ENCODE measurements around the gene SYT1. TPM values are rescaled to one million over a fixed set of nuclear protein-coding genes. Genes with fewer than 3 reads are reported as not detected.

Gene SYT1
- total RNA-seq, 1 experiment from 2014 or later, result 80.9 TPM

DNA sequence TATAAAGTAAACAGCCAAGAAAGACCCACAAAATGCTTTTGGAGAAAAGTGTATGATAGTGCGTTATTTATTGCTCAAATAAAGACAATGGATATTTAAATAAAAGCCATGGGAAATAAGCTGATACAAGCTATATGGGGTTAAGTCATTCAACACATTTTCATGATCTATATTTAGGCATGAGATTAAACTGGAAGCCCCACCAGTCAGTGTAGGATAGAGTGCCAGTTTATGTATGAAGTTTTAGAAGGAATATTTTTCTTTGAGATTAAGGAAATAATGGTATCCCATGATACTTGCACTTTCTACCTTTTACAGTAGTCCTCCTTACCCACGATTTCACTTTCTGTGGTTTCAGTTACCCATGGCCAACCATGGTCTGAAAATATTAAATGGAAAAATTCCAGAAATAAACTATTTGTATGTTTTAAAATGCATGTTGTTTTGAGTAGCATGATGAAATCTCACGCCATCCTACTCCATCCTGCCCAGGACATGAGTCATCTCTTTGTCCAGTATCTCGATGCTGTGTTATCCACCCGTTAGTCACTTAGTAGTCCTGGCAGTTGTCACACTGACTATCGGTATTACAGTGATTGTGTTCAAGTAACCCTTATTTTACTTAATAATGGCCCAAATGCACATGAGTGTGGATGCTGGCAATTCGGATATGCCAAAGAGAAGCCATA is 22.3 kb downstream of the SYT1 start:
- Histone ChIP-seq H3K27ac (ENCODE audit: low read depth, low read length, poor library complexity, severe bottlenecking) (peak overlapping the region; percentile 90), H3K4me3 (ENCODE audit: low read depth, low read length, poor library complexity, severe bottlenecking) (peak overlapping the region; percentile 31), H3K9me3 (ENCODE audit: low read depth, low read length, poor library complexity, severe bottlenecking) (no peaks in the 10 kb centered on the region), H3K36me3 (ENCODE audit: insufficient read depth, low read length, poor library complexity, severe bottlenecking) (no peaks in the 10 kb centered on the region), H3K4me1 (ENCODE audit: insufficient read depth, low read length, poor library complexity, severe bottlenecking) (peaks cover 87% of the 10 kb centered on the region), H3K27me3 (replicated peaks; ENCODE audit: insufficient read depth, low read depth, low read length, poor library complexity) (no peaks in the 10 kb centered on the region)
- ChIA-PET CTCF (no interaction called here), POLR2A (ENCODE audit: low non-redundant PET) (no interaction called here)
- BruUV-seq (replicated peaks), result TSS peak; percentile 82
- peak; percentile 84 for DNase-seq (ENCODE audit: low spot score)
- intact Hi-C loops (cut with micrococcal nuclease; ENCODE audit: unreplicated experiment), result loop anchor here (10.0 kb wide), 1 partner anchor 118 kb away; no protein-coding TSS in a partner anchor
- no peak for TF ChIP-seq EZH2 (IDR thresholded peaks at IDR 0.05; ENCODE audit: borderline replicate concordance, low read depth, low read length, poor library complexity, severe bottlenecking)
- TF ChIP-seq, protein P1, sequence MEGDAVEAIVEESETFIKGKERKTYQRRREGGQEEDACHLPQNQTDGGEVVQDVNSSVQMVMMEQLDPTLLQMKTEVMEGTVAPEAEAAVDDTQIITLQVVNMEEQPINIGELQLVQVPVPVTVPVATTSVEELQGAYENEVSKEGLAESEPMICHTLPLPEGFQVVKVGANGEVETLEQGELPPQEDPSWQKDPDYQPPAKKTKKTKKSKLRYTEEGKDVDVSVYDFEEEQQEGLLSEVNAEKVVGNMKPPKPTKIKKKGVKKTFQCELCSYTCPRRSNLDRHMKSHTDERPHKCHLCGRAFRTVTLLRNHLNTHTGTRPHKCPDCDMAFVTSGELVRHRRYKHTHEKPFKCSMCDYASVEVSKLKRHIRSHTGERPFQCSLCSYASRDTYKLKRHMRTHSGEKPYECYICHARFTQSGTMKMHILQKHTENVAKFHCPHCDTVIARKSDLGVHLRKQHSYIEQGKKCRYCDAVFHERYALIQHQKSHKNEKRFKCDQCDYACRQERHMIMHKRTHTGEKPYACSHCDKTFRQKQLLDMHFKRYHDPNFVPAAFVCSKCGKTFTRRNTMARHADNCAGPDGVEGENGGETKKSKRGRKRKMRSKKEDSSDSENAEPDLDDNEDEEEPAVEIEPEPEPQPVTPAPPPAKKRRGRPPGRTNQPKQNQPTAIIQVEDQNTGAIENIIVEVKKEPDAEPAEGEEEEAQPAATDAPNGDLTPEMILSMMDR (conservative IDR thresholded peaks at IDR 0.05; ENCODE audit: low read depth, low read length), result no peak

GRCh38 chr12:78887444-78887843 is 22.9 kb downstream of the SYT1 start:
- H3K9me3 ChIP-seq (ENCODE audit: low read depth, low read length, poor library complexity, severe bottlenecking), result no peaks in the 10 kb centered on the region
- peaks cover 87% of the 10 kb centered on the region for H3K4me1 ChIP-seq (ENCODE audit: insufficient read depth, low read length, poor library complexity, severe bottlenecking)
- ChIA-PET POLR2A (ENCODE audit: low non-redundant PET) (no interaction called here), CTCF (no interaction called here)
- H3K4me3 ChIP-seq (ENCODE audit: low read depth, low read length, poor library complexity, severe bottlenecking), result peak overlapping the region; percentile 31
- H3K36me3 ChIP-seq (ENCODE audit: insufficient read depth, low read length, poor library complexity, severe bottlenecking), result no peaks in the 10 kb centered on the region
- intact Hi-C loops (cut with micrococcal nuclease; ENCODE audit: unreplicated experiment), result loop anchor here (10.0 kb wide), 1 partner anchor 117 kb away; no protein-coding TSS in a partner anchor
- no peak for TF ChIP-seq EZH2 (IDR thresholded peaks at IDR 0.05; ENCODE audit: borderline replicate concordance, low read depth, low read length, poor library complexity, severe bottlenecking)
- DNase-seq (ENCODE audit: low spot score), result no peak
- H3K27ac ChIP-seq (ENCODE audit: low read depth, low read length, poor library complexity, severe bottlenecking), result peak overlapping the region; percentile 90
- BruUV-seq (replicated peaks), result TSS peak; percentile 35
- no peaks in the 10 kb centered on the region for H3K27me3 ChIP-seq (replicated peaks; ENCODE audit: insufficient read depth, low read depth, low read length, poor library complexity)

GRCh38 chr12:78888568-78888967 is 24.0 kb downstream of the SYT1 start:
- peak; percentile 93 for DNase-seq (ENCODE audit: low spot score)
- Histone ChIP-seq H3K4me3 (ENCODE audit: low read depth, low read length, poor library complexity, severe bottlenecking) (peak overlapping the region; percentile 23), H3K27ac (ENCODE audit: low read depth, low read length, poor library complexity, severe bottlenecking) (peak overlapping the region; percentile 74), H3K9me3 (ENCODE audit: low read depth, low read length, poor library complexity, severe bottlenecking) (no peaks in the 10 kb centered on the region), H3K27me3 (replicated peaks; ENCODE audit: insufficient read depth, low read depth, low read length, poor library complexity) (no peaks in the 10 kb centered on the region), H3K4me1 (ENCODE audit: insufficient read depth, low read length, poor library complexity, severe bottlenecking) (peaks cover 87% of the 10 kb centered on the region), H3K36me3 (ENCODE audit: insufficient read depth, low read length, poor library complexity, severe bottlenecking) (no peaks in the 10 kb centered on the region)
- BruUV-seq (replicated peaks), result no TSS peak
- ChIA-PET CTCF (no interaction called here), POLR2A (ENCODE audit: low non-redundant PET) (no interaction called here)
- intact Hi-C loops (cut with micrococcal nuclease; ENCODE audit: unreplicated experiment), result loop anchor here (2.0 to 10.0 kb wide), 2 partner anchors 116 to 148 kb away; no protein-coding TSS in a partner anchor
- no peak for TF ChIP-seq EZH2 (IDR thresholded peaks at IDR 0.05; ENCODE audit: borderline replicate concordance, low read depth, low read length, poor library complexity, severe bottlenecking)
- TF ChIP-seq, protein P1 (conservative IDR thresholded peaks at IDR 0.05; ENCODE audit: low read depth, low read length), result no peak

Data from A673 (cell line).